Measurements from ENCODE around the gene RPS6KB1.
"Not testable (repeated sequence)": the region's sequence is repeated elsewhere in the genome, so short reads cannot be mapped to it uniquely, and the experiment has no call there.

RPS6KB1 gene

DNA sequence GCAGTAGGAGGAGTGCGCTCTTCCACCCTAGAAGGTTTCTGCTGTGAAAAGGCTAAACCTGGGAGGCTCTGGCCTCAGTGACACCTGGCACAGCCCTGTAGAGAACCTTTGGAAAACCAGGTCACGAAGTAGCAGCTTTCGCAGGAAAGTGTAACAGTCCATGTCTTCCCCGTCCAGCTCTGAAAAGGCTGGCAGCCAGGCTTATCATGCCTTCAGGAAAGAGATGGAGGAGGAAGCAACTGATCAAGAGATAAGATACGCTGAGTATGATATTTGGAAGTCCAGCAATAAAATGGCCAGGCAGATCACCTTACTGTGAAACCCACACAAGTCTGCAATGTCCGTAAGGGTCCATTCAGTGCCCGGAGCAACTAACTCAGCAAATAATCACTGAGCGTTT, 22.4 kb upstream of the RPS6KB1 start:
- DNase-seq (ENCODE audit: low read depth in 4 of 4, low spot score in 1 of 4), result no peak

GRCh38 chr17:59872351-59872750, 20.6 kb upstream of the RPS6KB1 start:
- DNase-seq (ENCODE audit: low read depth in 4 of 4, low spot score in 1 of 4), result no peak

DNA sequence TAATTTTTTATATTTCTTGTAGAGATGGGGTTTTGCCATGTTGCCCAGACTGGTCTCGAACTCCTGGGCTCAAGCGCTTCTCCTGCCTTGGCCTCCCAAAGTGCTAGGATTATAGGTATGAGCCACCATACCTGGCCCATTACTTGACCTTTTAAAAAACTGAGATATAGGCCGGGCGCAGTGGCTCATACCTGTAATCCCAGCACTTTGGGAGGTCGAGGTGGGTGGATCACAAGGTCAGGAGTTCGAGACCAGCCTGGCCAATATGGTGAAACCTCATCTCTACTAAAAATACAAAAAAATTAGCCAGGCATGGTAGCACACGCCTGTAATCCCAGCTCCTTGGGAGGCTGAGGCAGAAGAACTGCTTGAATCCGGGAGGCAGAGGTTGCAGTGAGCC, 19.5 kb upstream of the RPS6KB1 start:
- DNase-seq (ENCODE audit: low read depth in 4 of 4, low spot score in 1 of 4), result not testable (repeated sequence)

DNA sequence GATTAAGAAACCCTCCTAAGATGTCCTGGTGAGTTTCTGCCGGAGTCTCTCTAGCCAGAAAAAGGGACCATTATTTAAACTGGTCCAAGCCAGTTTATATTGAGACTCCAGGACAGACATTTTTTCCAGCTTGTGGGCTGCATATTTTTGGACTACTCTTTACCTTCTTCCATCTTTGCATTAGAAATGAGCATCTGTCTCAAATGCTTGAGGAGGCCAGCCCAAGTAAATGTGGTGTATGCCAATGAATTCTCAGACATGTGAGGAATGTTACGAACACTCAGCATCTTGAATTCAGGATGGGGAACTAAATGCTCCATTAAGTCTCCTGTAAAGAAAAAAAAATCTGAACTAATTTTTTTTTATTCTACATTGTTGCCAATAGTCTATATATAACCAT, 18.5 kb upstream of the RPS6KB1 start:
- no peak for DNase-seq (ENCODE audit: low read depth in 4 of 4, low spot score in 1 of 4)

DNA sequence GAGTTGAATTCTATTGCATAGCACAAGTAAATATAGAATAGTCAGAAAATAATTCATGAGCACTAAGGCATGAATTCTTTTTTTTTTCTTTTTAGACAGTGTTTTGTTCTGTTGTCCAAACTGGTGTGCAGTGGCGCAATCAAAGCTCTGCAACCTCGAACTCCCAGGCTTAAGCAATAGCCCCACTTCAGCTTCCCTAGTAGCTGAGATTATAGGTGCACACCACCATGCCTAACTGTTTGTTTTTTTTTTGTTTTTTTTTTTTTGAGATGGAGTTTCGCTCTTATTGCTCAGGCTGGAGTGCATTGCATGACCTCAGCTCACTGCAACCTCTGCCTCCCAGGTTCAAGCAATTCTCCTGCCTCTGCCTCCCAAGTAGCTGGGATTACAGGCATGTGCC, 16.8 kb upstream of the RPS6KB1 start:
- DNase-seq (ENCODE audit: low read depth in 4 of 4, low spot score in 1 of 4), result no peak

DNA sequence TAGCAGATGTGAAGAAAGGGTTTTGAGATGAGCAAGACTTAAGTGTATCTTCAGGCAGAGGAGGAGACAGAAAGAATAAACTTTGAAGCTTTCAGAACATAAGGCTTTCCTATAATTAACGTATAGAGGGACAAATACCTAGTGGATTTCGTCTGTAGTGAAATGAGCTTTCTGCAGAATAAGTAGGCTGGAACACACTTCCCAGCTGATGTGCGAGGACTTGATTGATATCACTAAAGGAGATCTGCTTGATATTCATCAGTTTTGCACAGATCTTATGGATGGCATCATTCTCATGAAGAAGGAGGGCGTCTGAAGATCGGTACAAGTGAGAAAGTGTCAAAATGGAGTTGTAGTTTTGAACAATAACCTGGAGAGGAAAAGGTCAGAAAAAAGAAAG, 15.0 kb upstream of the RPS6KB1 start:
- no peak for DNase-seq (ENCODE audit: low read depth in 4 of 4, low spot score in 1 of 4)

- DNase-seq (ENCODE audit: low read depth in 4 of 4, low spot score in 1 of 4), result no peak
Measured at GRCh38 chr17:59878624-59879023, 14.3 kb upstream of the RPS6KB1 start.

DNA sequence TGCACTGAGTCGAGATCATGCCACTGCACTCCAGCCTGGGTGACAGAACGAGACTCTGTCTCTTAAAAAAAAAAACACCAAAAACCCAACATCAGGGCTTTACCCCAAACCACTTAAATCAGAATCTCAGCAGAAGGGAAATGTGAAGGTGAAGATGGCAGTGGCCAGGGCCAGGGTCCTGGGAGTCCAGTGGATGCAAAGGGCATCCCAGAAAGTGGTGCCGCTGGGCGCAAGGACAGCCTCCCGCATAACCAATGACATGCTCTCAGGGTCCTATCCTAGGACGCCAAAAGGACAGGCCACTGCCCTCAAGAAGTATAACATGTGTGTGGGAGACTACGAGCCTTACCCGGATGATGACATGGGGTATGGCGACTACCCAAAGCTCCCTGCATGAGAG, 8.1 kb upstream of the RPS6KB1 start:
- DNase-seq (ENCODE audit: low read depth in 4 of 4, low spot score in 1 of 4), result no peak

DNA sequence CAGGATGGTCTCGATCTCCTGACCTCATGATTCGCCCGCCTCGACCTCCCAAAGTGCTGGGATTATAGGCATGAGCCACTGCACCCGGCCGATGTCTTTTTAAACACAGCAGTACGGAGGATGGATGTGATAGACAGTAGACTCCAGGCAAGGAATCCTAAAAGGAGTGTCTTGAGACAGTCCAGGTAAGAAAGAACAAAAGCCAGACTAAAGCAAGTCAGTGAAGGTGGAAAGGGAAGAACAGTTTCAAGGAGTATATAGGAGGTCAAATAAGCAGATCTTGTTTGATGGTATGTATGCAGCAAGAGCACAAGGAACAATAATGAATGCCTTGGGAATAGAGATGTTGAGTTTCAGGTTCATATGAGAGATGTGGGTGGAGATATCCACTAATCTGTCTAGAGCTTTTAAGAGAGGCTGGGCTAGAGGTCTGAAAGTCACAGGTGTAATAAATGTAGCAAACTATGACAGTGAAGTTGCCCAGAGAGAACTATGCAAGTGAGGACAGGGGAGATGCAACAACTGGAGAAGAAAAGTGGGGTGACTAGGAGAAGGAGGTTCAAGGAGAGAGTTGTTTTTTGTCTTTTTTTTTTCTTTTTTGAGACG, 4.7 kb upstream of the RPS6KB1 start:
- DNase-seq (ENCODE audit: low read depth in 4 of 4, low spot score in 1 of 4), result no peak

GRCh38 chr17:59890720-59891119, 2.2 kb upstream of the RPS6KB1 start:
- DNase-seq (ENCODE audit: low read depth in 4 of 4, low spot score in 1 of 4), result no peak

DNA sequence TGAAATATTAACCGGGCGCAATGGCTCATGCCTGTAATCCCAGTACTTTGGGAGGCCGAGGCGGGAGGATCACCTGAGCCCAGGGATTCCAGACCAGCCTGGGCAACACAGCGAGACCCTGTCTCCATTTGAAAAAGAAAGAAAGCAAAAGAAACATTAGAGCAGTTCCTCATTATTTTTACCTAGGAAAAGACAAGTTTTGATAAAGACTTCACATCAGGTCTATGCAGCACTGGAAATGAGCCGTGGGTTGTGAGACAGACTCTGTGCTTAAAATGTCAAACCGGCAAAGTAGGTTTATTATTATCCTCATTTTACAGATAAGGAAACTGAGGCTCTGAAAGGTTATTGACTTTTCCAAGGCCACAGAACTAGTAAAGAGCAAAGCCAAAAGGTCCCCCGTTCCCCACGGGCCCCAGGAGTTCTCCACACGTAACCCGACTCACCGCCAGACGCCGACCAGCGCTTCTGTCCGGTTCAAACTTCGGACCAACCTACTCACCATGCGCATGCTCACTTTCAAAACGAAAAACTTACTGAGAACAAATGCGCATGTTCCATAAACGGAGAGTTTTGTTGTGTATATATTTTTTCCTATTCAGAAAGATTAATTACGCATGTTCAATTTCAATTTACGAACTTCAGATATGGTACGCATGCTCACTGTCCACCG, 534 bp upstream of the RPS6KB1 start:
- DNase-seq (ENCODE audit: low read depth in 4 of 4, low spot score in 1 of 4), result no peak

DNA sequence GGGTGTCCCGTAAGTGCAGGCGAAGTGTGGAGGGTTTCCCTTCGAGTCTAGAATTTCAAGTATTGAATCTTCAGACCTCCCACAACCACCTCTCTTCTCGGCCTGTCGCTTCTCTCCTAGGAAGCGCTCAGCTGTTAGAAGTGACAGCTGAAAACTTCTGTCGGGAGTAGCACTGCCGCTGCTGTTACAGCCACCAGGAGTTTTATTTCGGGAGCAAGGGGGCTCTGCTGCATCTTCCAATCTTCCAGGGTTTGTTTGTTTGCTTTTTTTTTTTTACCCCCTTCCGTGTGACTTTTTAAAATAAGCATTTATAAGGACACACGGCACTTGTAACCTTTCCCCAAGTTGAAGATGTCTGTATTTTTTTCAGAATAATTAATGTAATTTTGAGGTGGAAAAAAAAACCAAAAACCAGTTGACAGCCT, 767 bp downstream of the RPS6KB1 start:
- no peak for DNase-seq (ENCODE audit: low read depth in 4 of 4, low spot score in 1 of 4)

DNA sequence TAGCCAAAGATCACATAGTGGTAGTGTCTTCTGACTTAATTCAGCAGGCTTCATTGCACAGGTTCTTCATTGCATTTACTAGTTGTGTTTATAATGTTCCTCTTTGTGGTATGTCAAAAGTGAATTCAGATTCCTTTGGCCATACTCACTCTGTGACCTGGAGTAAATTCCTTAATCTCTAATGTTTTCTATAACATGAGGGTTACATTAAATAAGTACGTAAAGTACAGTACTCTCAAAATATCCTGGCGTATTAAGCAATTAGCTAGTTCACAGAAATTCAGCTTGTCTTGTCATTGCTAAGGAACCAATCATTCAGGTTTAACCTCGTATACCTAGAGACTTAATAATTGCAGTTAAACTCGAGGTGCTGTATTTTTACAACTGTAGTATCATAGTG, 4.2 kb downstream of the RPS6KB1 start:
- DNase-seq (ENCODE audit: low read depth in 4 of 4, low spot score in 1 of 4), result no peak

GRCh38 chr17:59899099-59899498, 6.2 kb downstream of the RPS6KB1 start:
- no peak for DNase-seq (ENCODE audit: low read depth in 4 of 4, low spot score in 1 of 4)

DNA sequence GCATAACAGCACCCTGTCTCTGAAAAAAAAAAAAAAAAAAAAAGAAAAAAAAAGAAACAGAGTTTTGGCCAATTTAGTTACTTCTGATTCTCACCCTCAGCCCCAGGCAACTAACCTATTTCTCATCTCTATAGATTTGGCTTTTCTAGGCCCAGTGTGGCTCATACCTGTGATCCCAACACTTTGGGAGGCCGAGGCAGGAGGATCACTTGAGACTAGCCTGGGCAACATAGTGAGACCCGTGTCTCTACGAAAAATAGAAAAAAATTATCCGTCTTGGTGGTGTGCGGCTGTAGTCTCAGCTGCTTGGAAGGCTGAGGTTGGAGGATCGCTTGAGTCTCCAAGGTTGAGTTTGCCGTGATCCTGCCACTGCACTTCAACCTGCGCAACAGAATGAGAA, 8.7 kb downstream of the RPS6KB1 start:
- DNase-seq (ENCODE audit: low read depth in 4 of 4, low spot score in 1 of 4), result no peak

GRCh38 chr17:59903455-59903854, 10.5 kb downstream of the RPS6KB1 start:
- no peak for DNase-seq (ENCODE audit: low read depth in 4 of 4, low spot score in 1 of 4)

DNA sequence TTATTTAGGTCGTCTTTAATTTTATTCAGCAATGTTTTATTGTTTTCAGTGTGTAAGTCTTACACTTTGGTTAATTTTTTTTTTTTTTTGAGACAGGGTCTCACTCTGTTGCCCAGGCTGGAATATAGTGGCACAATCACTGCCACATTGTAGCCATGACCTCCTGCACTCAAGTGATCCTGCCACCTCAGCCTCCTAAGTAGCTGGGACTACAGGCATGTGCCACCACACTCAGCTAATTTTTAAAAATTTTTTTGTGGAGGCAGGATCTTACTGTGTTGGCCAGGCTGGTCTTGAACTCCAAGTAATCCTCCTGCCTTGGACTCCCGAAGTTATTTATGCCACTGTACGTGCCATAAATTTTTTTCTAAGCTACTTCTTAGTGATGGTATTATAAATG, 14.5 kb downstream of the RPS6KB1 start:
- DNase-seq (ENCODE audit: low read depth in 4 of 4, low spot score in 1 of 4), result no peak

DNA sequence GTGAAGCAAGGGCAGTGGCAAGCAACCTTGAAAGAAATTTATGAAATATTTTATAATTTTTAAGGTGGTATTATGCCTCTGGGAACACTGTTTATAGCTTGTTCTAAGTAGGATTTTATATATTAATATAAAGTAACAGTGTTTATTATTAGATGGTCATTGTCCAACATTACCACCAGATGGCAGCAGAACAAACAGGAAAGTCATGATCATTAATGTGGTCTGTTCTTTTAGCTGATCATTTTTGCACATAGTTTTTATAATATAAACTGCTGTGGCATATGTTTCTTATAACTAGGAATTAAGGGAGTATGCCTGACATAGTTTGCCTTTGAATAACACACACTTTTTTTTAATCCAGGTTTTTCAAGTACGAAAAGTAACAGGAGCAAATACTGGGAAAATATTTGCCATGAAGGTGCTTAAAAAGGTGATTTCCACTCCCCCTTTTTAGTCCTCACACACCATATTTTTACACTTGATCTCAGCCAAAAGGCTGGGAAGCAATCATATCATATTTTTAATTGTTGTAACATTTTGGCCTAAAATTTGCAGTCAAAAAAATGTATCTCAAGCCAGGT, 21.4 kb downstream of the RPS6KB1 start:
- DNase-seq (ENCODE audit: low read depth in 4 of 4, low spot score in 1 of 4), result no peak

GRCh38 chr17:59916446-59916845, 23.5 kb downstream of the RPS6KB1 start:
- no peak for DNase-seq (ENCODE audit: low read depth in 4 of 4, low spot score in 1 of 4)

GRCh38 chr17:59920637-59921036, 27.7 kb downstream of the RPS6KB1 start:
- not testable (repeated sequence) for DNase-seq (ENCODE audit: low read depth in 4 of 4, low spot score in 1 of 4)

DNA sequence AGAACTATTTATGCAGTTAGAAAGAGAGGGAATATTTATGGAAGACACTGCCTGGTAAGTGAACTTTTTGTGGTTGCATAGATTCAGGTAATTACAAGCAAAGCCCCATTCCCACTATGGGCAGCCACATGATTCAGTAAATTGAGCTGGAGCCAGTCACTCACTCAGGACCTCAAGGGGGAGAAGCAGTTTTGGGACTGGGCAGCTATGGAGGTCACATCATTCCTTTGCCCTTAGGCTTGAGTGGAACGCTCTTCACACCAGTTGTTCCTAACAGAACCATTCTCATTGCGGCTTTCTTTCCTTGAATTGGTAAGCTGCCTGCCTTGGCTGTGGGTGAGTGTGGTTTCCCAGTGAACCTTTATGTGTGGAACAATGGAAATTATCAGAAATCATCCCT, 37.2 kb downstream of the RPS6KB1 start:
- DNase-seq (ENCODE audit: low read depth in 4 of 4, low spot score in 1 of 4), result not testable (repeated sequence)

DNA sequence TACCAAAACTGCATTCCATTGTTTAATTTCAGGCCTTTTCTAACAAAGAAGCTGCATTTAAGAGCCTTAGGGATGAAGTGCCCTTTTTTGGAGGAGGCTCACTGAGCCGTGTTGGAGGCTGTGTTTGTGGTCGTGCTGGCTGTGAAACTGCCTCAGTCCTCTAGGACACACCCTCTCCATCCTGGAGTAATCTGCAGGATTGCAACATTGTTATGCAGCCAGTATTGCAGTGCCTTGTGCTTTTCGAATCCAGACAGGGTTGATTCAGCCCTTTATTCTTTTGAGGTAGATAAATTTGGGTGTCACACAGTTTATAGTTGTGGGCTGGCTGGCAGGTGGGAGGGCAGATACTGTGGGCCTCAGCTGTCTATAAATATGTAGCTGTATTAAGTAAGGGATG, 37.8 kb downstream of the RPS6KB1 start:
- not testable (repeated sequence) for DNase-seq (ENCODE audit: low read depth in 4 of 4, low spot score in 1 of 4)

- DNase-seq (ENCODE audit: low read depth in 4 of 4, low spot score in 1 of 4), result not testable (repeated sequence)
Measured at GRCh38 chr17:59933317-59933716, 40.4 kb downstream of the RPS6KB1 start.
